Endothelial cell of umbilical vein (primary cell): Measurements from ENCODE around the gene CLSTN1. TPM values are rescaled to one million over a fixed set of nuclear protein-coding genes. Genes with fewer than 3 reads are reported as not detected.

Experiments used
- BruUV-seq: library from RNA; stranded (reverse); fragments of 400-500 nt; replicated peaks from 2 replicates; lab custom pipeline; 2021; lab: Mats Ljungman, UMichigan
- CTCF ChIA-PET: fragments of 300-600, 350-600 bp; sonication (Branson Sonifier 250); formaldehyde crosslinking; loops from one replicate; lab custom pipeline; 2021; ENCODE audit warnings: antibody characterized with exemption, inconsistent platforms; lab: Charles Lee
- POLR2A ChIA-PET: fragments of 300-600, 350-600 bp; sonication (Branson Sonifier 250); formaldehyde crosslinking; loops from one replicate; lab custom pipeline; 2021; ENCODE audit warnings: antibody characterized with exemption, inconsistent platforms; lab: Charles Lee
- DNase-seq: peaks from one replicate; pipeline ENCODE4 v3.0.0-alpha.2; 2011; ENCODE audit warnings: low read depth, low spot score
- FAIRE-seq: peaks from 2 replicates; lab custom pipeline; 2011; peaks lifted over from hg19 to GRCh38; lab: Jason Lieb, UNC
- H2AFZ ChIP-seq: 2 replicates; pipeline ENCODE4 v1.6.0; 2012; ENCODE audit warnings: low read depth, low read length, control low read depth, inconsistent platforms
- H3K27ac ChIP-seq: 2 replicates; pipeline ENCODE4 v1.5.1; 2011; ENCODE audit warnings: low read depth, mild to moderate bottlenecking, control low read depth, low read length, moderate library complexity; ENCODE audit not compliant: insufficient read depth
- H3K27me3 ChIP-seq, 2 experiments: 2 replicates each; pipeline versions ENCODE4 v1.6.0 to v1.6.1; 2011; ENCODE audit warnings: low read length in 2 of 2, mixed read lengths in 1 of 2; ENCODE audit not compliant: control insufficient read depth in 2 of 2, insufficient read depth in 2 of 2
- H3K36me3 ChIP-seq, 2 experiments: 2 replicates in 1 of 2; 3 replicates in 1 of 2; pipeline ENCODE4 v1.5.1; 2011; ENCODE audit warnings: low read length in 2 of 2, mild to moderate bottlenecking in 1 of 2, moderate library complexity in 1 of 2; ENCODE audit not compliant: control insufficient read depth in 2 of 2, insufficient read depth in 2 of 2; ENCODE audit errors: extremely low read depth in 1 of 2
- H3K4me1 ChIP-seq: 3 replicates; pipeline ENCODE4 v1.5.1; 2011; ENCODE audit warnings: mild to moderate bottlenecking, low read length; ENCODE audit not compliant: control insufficient read depth, insufficient read depth; ENCODE audit errors: extremely low read depth
- H3K4me2 ChIP-seq: 2 replicates; pipeline ENCODE4 v1.6.1; 2011; ENCODE audit warnings: low read length, control low read depth, mixed read lengths; ENCODE audit not compliant: insufficient read depth
- H3K4me3 ChIP-seq, 3 experiments: fragments of 200-600 bp in 1 of 3; sonication (generic), shearing (Covaris generic) in 1 of 3; replicated peaks in 1 of 3; 2 replicates each; pipeline ENCODE4 v1.5.1; 2011 to 2016; ENCODE audit warnings: control low read depth in 3 of 3, low read length in 3 of 3, mild to moderate bottlenecking in 2 of 3, inconsistent platforms in 1 of 3, low read depth in 1 of 3, moderate library complexity in 1 of 3; ENCODE audit not compliant: insufficient read depth in 1 of 3
- H3K79me2 ChIP-seq: 2 replicates; pipeline ENCODE4 v1.6.0; 2012; ENCODE audit warnings: low read length, inconsistent platforms; ENCODE audit not compliant: control insufficient read depth, insufficient read depth
- H3K9ac ChIP-seq: replicated peaks from 2 replicates; pipeline ENCODE3; 2011; ENCODE audit warnings: low read length, control low read depth; ENCODE audit not compliant: insufficient read depth; ENCODE audit errors: extremely low read depth
- H3K9me1 ChIP-seq: replicated peaks from 3 replicates; pipeline ENCODE4 v1.6.0; 2011; ENCODE audit warnings: mild to moderate bottlenecking, low read length; ENCODE audit not compliant: control insufficient read depth, insufficient read depth; ENCODE audit errors: extremely low read depth
- H3K9me3 ChIP-seq: replicated peaks from 2 replicates; pipeline ENCODE4 v1.5.1; 2012; ENCODE audit warnings: low read length, inconsistent platforms; ENCODE audit not compliant: control insufficient read depth, insufficient read depth
- H4K20me1 ChIP-seq: replicated peaks from 2 replicates; pipeline ENCODE3; 2011; ENCODE audit warnings: mild to moderate bottlenecking, low read length; ENCODE audit not compliant: control insufficient read depth, insufficient read depth; ENCODE audit errors: extremely low read depth
- EZH2 ChIP-seq: IDR thresholded peaks from 2 replicates; pipeline ENCODE4 v1.6.1; 2012; ENCODE audit warnings: borderline replicate concordance, low read depth, mild to moderate bottlenecking, moderate library complexity, low read length, inconsistent platforms; ENCODE audit not compliant: severe bottlenecking
- FOS ChIP-seq: IDR thresholded peaks from 2 replicates; pipeline ENCODE4 v1.6.1; 2011; ENCODE audit warnings: mild to moderate bottlenecking, low read length, moderate library complexity, borderline replicate concordance; ENCODE audit not compliant: insufficient read depth
- GATA2 ChIP-seq: IDR thresholded peaks from 2 replicates; pipeline ENCODE4 v1.7.0; 2011; ENCODE audit warnings: low read depth, mild to moderate bottlenecking, moderate library complexity, mixed read lengths, low read length; ENCODE audit not compliant: insufficient read length, insufficient read depth
- JUN ChIP-seq: IDR thresholded peaks from 2 replicates; pipeline ENCODE4 v1.6.1; 2011; ENCODE audit warnings: borderline replicate concordance, low read depth; ENCODE audit not compliant: insufficient read length, insufficient read depth
- MYC ChIP-seq: IDR thresholded peaks from one replicate; pipeline ENCODE4 v1.6.1; 2011; ENCODE audit warnings: mild to moderate bottlenecking, low read depth, low read length
- POLR2A ChIP-seq: IDR thresholded peaks from 2 replicates; pipeline ENCODE4 v1.6.1; 2012; ENCODE audit warnings: low read depth, mild to moderate bottlenecking, control low read depth, low read length
- POLR2AphosphoS5 ChIP-seq: IDR thresholded peaks from 2 replicates; pipeline ENCODE4 v1.6.1; 2012; ENCODE audit warnings: low read depth, mild to moderate bottlenecking, control low read depth, low read length, moderate library complexity; ENCODE audit not compliant: insufficient read depth
- dilution Hi-C: fragments of 300-500 bp; cut with MboI; formaldehyde crosslinking; loops from one replicate; pipeline ENCODE4 v1.15.0; 2019; ENCODE audit warnings: low sequenced_read_pairs; ENCODE audit not compliant: extremely low pct_ligation_motif_present
- intact Hi-C: fragments of 100-400 bp; cut with micrococcal nuclease; formaldehyde crosslinking; loops from one replicate; pipeline ENCODE4 v1.10.0; 2022
- polyA plus RNA-seq, 4 experiments: library from polyadenylated mRNA; depleted of rRNA in 3 of 4; stranded (reverse) in 3 of 4; unstranded in 1 of 4; fragments of >200 nt; gene quantifications; 2 replicates each; pipeline versions ENCODE4 v1.2.1 to v1.2.3, GENCODE V29; 2011 to 2012; ENCODE audit warnings: missing spikeins in 1 of 4
- total RNA-seq: library from RNA; stranded (reverse); gene quantifications from 2 replicates; pipeline ENCODE4 v1.2.3, GENCODE V29; 2021
- TF ChIP-seq, protein P1 (sequence below), 2 donors: IDR thresholded peaks; 1 replicate in 1 of 2; 2 replicates in 1 of 2; pipeline ENCODE4 v1.5.1; 2011; ENCODE audit warnings: low read length in 2 of 2, mild to moderate bottlenecking in 2 of 2, moderate library complexity in 2 of 2, control low read depth in 1 of 2, inconsistent platforms in 1 of 2, low read depth in 1 of 2; ENCODE audit not compliant: insufficient read depth in 1 of 2; ENCODE audit errors: extremely low read depth in 1 of 2
- TF ChIP-seq, protein P2 (sequence below): IDR thresholded peaks from 2 replicates; pipeline ENCODE4 v1.6.1; 2011; ENCODE audit not compliant: insufficient read depth, insufficient read length

Gene CLSTN1
- total and polyA plus RNA-seq, 2 donors (not counting 3 experiments of a cell fraction or from before 2014, with no cell fraction given): 49.1 to 130 TPM

DNA sequence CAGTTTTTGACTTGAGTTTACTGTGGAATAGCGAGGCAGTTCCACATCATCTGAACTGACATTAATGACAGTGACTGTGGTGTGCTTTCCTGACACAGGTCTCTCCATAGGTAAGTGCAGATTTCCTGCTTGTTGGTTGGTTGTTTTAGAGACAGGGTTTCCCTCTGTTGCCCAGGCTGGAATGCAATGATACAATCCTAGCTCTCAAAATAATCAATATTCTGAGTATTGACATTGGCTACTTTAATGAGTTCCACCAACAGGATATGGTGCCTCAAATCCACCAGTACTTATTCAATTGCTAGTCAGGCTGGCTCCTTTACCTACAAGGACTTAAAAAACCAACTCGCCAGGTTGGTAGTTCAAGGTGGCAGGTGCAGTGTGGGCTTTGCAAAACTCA, 63.8 kb downstream of the CLSTN1 start:
- no peak for DNase-seq
- no peak for FAIRE-seq
- ChIA-PET POLR2A (no interaction called here), CTCF (interaction anchor here (2.1 kb wide), 1 partner anchor 26 kb away, joined by 4 read pairs; no protein-coding TSS in a partner anchor)
- Histone ChIP-seq H3K9ac (no peak overlapping the region), H3K9me1 (no peaks in the 10 kb centered on the region), H3K4me1 (peaks cover 9% of the 10 kb centered on the region), H3K79me2 (peaks cover 5% of the 10 kb centered on the region), H3K27me3 (no peaks in the 10 kb centered on the region), H3K27ac (no peak overlapping the region), H4K20me1 (no peaks in the 10 kb centered on the region), H3K4me2 (no peak overlapping the region), H3K36me3 (no peaks in the 10 kb centered on the region), H3K9me3 (no peaks in the 10 kb centered on the region), H3K4me3 (no peak overlapping the region), H2AFZ (no peak overlapping the region)
- dilution Hi-C loops (no loop called here), intact Hi-C loops (no loop called here)
- TF ChIP-seq, protein P1, sequence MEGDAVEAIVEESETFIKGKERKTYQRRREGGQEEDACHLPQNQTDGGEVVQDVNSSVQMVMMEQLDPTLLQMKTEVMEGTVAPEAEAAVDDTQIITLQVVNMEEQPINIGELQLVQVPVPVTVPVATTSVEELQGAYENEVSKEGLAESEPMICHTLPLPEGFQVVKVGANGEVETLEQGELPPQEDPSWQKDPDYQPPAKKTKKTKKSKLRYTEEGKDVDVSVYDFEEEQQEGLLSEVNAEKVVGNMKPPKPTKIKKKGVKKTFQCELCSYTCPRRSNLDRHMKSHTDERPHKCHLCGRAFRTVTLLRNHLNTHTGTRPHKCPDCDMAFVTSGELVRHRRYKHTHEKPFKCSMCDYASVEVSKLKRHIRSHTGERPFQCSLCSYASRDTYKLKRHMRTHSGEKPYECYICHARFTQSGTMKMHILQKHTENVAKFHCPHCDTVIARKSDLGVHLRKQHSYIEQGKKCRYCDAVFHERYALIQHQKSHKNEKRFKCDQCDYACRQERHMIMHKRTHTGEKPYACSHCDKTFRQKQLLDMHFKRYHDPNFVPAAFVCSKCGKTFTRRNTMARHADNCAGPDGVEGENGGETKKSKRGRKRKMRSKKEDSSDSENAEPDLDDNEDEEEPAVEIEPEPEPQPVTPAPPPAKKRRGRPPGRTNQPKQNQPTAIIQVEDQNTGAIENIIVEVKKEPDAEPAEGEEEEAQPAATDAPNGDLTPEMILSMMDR (IDR thresholded peaks at IDR 0.05; ENCODE audit: extremely low read depth in 1 of 2, insufficient read depth in 1 of 2, low read depth in 1 of 2, low read length in 2 of 2): no peak
- no peak for TF ChIP-seq POLR2AphosphoS5
- TF ChIP-seq FOS: no peak
- TF ChIP-seq GATA2: no peak
- no peak for TF ChIP-seq POLR2A
- no peak for TF ChIP-seq JUN
- TF ChIP-seq, protein P2, sequence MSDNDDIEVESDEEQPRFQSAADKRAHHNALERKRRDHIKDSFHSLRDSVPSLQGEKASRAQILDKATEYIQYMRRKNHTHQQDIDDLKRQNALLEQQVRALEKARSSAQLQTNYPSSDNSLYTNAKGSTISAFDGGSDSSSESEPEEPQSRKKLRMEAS: no peak
- no peak for TF ChIP-seq EZH2
- TF ChIP-seq MYC: no peak
- BruUV-seq: no TSS peak
